SKM-1 (cell line): ENCODE results near the gene UBE2E2.

ENCODE experiments used
- DNase-seq: peaks from one replicate; lab custom pipeline; 2025; ENCODE audit not compliant: unreplicated experiment; lab: John Stamatoyannopoulos, UW

UBE2E2 gene

GRCh38 chr3:23468203-23468602, 265.1 kb downstream of the UBE2E2 start:
- no peak for DNase-seq

DNA sequence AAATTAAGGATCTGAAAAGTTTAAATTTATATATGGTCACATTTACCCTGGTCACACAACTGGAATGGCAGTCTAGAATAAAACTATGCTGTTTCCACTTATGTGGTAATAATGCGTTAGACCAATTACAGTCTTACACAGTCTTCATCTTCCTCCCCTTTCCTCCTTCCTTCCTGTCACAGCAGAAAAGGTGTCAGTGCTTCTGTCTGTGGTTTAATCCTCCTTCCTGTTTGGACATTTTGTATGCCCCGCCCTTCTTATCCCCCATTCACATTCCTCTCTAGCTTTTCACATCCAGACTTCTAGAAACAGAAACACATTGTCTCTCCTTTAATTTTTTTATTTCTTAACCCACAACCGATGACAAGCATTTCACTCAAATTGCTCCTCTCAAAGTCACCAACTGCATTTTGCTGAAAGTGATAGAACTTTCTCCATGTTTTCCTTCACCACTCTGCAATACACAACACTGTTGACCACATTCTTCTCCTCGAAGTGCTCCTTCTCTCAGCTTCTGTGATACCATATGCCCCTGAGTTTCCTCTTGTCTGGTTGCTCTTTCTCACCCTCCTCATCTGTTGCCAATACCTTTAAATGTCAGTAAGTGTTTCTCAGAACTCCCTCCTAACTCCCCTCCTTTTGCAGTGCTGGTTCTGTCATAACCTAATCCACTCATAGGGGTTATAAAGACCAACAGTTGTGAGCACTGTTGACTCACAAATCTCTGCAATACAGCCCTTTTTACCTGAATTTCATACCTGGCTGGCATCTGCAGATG, 271.6 kb downstream of the UBE2E2 start:
- peak; percentile 25 for DNase-seq

DNA sequence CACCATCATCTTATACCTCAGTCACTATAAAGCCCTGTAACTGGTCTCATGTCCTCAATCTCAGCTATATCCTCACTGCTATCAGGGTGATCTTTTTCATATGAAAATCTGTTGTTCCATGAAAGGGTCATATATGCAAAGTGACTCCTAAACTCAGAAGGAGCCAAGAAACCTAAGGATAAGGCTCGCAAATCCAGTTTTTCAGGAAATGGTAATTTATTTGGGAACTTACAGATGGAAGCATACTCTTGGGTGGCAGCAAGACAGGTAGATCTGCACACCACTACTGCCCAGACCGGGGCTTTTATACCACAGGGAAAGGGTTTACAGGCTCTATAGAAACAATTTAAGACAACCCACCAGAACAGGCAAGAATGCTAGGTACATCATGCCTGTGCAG, 272.3 kb downstream of the UBE2E2 start:
- DNase-seq = no peak

DNA sequence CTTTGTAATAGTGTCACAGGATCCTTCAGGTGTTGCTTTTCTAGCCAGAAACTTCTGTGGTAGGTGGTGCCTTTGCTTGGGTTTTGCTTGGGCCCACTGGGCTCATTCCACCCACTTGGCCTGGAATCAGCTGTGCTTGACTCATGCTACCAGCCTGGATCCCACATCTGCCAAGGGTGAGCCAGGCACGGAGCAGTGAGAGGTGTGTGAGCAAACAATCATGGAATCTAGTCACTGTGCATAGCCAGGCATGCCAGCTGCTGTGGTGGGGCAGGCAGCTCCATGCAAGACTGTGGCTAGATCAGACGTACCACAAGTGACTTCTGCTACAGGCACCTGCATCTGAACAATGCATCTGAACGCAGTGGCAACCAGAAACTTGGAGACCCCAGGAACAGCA, 275.9 kb downstream of the UBE2E2 start:
- DNase-seq = no peak

GRCh38 chr3:23479615-23480328, 276.6 kb downstream of the UBE2E2 start:
- no peak for DNase-seq

GRCh38 chr3:23480329-23480714, 277.2 kb downstream of the UBE2E2 start:
- no peak for DNase-seq

- DNase-seq = no peak
Measured at GRCh38 chr3:23481011-23481615, 278.0 kb downstream of the UBE2E2 start.

DNA sequence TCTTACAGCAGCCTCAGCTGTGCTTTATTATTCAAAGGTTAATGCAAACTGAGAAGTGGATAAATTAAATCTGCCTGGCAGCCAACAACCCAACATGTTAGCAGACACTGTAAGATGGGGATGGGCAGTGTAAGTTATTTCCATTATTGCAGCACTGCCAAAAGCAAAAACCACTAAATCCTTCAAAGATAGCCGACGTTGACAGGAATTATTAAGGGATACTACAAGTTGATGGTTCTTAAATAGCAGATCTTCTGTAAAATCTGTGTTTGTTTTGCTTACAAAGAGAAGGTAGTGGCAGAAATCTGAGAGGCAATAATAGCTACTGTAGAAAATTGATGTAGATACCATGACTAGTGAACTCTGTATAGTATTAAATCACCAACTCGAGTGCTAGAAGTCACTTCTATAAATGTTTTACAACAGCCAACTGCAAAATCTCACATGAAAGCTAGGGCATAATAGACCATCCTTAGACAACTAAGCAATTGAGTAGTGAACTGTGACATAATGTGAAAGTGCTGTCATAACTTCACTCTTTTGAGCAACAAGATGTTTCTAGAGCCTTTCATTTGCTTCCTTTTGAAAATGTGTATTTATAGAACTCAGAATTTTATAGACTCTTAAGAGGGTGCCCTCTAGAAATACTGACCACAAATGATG, 278.6 kb downstream of the UBE2E2 start:
- DNase-seq = no peak

DNA sequence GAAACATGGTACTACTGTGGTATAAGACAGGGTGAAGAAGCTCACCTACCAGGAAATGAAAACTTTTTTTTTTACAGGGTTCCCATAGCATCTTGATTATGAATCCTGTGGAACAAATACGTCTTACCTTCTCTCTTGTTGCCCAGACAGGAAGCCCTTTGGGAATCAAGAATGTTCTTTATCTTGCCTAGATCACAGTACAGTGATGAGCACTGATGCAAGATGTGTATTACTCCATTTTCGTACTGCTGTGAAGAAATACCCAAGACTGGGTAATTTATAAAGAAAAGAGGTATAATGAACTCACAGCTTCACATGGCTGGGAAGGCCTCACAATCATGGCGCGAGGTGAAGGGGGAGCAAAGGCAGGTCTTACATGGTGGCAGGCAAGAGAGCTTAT, 281.3 kb downstream of the UBE2E2 start:
- DNase-seq = no peak

- no peak for DNase-seq
Measured at GRCh38 chr3:23485922-23486321, 282.8 kb downstream of the UBE2E2 start.

GRCh38 chr3:23487015-23487414, 283.9 kb downstream of the UBE2E2 start:
- DNase-seq = no peak

DNA sequence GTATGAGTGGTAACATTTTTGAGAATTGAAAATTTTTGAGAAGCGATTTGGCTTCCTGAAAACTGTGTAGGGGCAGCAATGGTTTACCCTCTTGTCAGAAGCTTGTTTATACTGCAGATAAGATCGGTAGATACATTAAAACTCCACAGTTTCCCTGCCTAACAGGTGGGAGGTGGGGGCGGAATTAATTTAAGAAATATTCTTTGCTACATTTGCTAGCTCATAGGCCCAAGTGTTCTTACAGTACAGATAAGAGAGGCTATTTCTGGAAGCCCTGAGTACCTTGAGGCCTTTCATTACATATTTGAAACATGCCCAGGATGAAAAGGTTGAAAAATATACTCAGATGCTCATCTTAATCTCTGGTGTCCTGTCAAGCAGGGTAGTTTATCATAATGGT, 285.5 kb downstream of the UBE2E2 start:
- DNase-seq = no peak

GRCh38 chr3:23489300-23490158, 286.4 kb downstream of the UBE2E2 start:
- no peak for DNase-seq

DNA sequence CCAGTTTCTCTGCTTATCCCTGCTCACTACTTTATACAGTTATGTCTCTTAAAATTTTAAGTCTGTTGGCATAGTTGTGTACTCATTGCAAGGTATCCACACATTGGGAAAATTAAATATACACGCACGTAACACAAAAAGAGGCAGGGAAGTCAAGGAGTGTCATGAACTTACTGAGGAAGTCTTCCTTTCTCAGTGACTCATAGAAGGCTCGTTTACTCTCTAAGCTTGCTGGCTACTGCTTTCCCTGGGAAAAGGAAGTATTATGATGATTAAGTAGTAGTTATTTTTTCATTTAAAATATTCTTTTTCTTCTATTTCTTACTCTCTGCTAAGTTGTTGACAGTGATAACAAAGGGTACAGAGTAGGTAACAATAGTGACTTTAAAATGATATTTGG, 287.3 kb downstream of the UBE2E2 start:
- DNase-seq = no peak

- DNase-seq = no peak
Measured at GRCh38 chr3:23492057-23492456, 288.9 kb downstream of the UBE2E2 start.

DNA sequence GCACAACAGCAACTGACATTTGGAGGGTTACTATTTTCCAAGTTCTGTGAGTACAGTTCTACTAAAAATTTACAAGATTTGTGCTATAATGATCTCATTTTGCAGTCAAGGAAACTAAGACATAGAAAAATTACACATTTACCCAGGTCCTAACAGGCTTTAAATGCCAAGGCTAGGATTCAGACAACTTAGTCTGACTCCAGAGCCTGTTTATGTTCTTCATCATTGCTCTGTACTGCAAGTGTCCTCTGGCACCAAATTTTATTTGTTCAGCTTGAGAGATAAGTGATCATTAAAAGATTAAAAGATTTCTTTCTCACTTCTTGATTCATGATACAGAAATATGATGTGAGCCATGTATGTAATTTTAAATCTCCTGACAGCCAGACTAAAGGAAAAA, 290.8 kb downstream of the UBE2E2 start:
- DNase-seq = no peak

DNA sequence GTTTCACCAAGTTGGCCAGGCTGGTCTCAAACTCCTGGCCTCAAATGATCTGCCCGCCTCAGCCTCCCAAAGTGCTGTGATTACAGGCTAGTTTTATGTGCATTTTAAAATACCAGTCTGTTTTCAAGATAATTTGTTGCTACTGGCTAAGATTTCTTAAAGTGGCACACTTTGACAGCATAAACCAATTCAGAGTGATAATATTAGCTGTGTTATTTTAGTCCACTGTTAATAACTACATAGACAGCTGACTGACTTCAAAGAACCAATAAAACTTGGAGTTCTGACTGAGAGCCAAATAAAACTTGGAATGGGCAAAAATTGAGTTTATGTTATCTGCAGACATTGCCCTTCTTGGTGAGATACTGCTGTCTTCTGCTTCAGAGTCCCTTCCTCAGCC, 291.8 kb downstream of the UBE2E2 start:
- DNase-seq = no peak

- no peak for DNase-seq
Measured at GRCh38 chr3:23495507-23495906, 292.4 kb downstream of the UBE2E2 start.

- no peak for DNase-seq
Measured at GRCh38 chr3:23496165-23496564, 293.0 kb downstream of the UBE2E2 start.

DNA sequence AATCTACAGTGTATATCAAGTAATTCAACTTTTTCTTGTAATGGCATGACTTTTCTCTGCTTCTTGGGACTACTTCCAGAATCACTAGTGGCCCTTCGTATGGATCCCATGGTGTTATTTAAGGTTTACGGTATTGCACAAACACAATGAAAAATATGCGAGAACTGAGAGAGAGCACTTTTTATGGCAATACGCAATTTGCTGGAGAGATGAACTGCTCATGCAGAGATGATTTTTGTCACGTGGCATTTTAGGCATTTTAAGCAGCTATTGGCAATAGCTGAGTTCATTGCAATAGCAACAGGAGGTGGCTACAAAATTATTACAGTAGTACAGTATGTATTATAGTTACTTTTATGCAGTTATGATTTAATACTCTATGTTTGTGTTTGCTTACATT, 294.0 kb downstream of the UBE2E2 start:
- DNase-seq = no peak
